ENCODE measurements around the gene TENM3.

Gene TENM3

DNA sequence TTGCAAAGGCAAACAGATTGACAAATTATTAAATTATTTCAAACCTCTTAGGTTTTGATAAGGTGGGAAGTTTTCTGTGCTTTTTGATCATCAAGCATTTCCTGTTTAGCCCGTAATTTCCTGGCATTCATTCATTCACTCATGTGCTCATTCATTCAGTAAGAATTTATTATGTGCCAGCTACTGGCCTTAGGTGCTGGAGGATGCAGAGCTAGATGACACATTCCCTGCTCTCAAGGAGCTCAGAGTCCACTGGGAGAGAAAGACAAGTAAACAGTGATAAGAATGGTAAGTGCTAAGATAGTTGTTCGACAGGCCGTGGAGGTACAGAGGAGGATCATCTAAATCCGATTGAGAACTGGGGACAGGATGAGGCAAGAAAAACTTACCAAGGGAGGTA, 520.9 kb downstream of the TENM3 start:
- no peak for DNase-seq (ENCODE audit: extremely low spot score)
- ChIA-PET POLR2A (interaction anchor here (0.7 kb wide), 1 partner anchor 237 kb away, joined by 3 read pairs; no protein-coding TSS in a partner anchor), CTCF (interaction anchor here (0.9 to 1.5 kb wide), 5 partner anchors 9 to 208 kb away, joined by 3 to 4 read pairs (median 3); no protein-coding TSS in a partner anchor)
- TF ChIP-seq, protein P1, sequence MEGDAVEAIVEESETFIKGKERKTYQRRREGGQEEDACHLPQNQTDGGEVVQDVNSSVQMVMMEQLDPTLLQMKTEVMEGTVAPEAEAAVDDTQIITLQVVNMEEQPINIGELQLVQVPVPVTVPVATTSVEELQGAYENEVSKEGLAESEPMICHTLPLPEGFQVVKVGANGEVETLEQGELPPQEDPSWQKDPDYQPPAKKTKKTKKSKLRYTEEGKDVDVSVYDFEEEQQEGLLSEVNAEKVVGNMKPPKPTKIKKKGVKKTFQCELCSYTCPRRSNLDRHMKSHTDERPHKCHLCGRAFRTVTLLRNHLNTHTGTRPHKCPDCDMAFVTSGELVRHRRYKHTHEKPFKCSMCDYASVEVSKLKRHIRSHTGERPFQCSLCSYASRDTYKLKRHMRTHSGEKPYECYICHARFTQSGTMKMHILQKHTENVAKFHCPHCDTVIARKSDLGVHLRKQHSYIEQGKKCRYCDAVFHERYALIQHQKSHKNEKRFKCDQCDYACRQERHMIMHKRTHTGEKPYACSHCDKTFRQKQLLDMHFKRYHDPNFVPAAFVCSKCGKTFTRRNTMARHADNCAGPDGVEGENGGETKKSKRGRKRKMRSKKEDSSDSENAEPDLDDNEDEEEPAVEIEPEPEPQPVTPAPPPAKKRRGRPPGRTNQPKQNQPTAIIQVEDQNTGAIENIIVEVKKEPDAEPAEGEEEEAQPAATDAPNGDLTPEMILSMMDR (IDR thresholded peaks at IDR 0.05; ENCODE audit: control extremely low read depth, extremely low read depth, low read depth, missing control alignments): no peak

DNA sequence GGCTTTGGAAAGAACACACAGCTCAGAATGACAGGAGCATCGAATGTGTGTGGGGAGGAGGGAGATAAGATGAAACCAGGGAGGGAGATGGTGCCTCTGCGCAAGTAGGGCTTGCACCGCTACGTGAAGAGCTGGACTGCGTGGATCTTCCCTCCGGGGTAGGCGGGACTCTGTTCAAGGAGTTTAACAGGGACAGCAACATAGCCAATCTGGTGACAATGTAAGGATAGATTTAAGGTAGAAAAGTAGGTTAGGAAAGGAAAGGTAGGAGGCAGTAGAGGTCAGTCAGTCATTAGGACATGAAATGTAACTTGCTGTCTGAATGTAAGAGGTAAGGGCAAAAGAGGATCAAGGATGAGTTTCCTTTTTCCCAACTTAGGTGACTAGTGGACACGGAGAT, 521.4 kb downstream of the TENM3 start:
- CTCF ChIA-PET: interaction anchor here (1.1 to 1.5 kb wide), 3 partner anchors 13 to 41 kb away, joined by 3 read pairs; no protein-coding TSS in a partner anchor

DNA sequence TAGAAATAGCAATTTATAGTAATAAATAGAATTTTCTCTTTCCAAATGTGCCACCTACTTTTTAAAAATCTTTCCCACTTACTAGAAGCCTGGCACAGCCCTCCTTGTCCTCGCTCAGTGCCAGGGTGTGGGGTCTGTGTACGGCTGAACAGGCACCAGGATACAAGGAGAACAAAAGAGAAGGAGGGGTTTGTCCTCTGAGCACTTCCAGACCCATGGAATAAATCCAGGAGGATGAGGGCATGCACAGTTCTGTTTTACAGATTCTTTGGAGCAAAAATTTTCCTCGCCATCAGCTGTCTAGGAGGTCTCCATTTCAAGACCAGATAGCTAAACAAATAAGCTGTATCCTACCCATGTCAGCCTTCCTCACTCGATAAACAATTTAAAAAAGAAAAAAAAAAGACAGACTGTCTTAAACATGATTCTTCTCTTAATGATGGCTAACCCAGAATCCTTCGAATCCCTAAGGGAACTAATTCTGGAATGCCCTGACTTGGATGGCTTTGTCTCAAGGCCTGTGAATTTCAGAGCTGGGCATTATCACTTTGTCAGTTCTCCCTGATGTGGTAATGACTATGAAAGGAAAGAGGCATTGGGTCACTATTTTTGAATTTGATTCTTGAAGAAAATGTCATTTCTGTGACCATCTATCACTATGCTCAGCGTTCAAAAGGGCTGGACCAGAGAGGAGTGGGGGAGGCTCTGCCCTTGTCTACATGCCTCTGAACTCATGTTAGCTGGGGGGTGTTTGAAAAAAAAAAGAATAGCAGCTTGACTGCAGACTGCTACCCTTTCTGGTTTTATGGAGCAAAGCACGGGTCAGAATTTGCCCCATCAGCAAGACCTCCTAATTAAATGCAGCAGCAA, 523.0 kb downstream of the TENM3 start:
- ChIA-PET POLR2A (no interaction called here), CTCF (no interaction called here)
- no peak for DNase-seq (ENCODE audit: extremely low spot score)
- TF ChIP-seq, protein P1 (IDR thresholded peaks at IDR 0.05; ENCODE audit: control extremely low read depth, extremely low read depth, low read depth, missing control alignments): no peak

More for the DNA sequence above, 521.4 kb downstream of the TENM3 start:
- TF ChIP-seq, protein P1 (IDR thresholded peaks at IDR 0.05; ENCODE audit: control extremely low read depth, extremely low read depth, low read depth, missing control alignments): no peak
- POLR2A ChIA-PET: no interaction called here
- DNase-seq (ENCODE audit: extremely low spot score): no peak

DNA sequence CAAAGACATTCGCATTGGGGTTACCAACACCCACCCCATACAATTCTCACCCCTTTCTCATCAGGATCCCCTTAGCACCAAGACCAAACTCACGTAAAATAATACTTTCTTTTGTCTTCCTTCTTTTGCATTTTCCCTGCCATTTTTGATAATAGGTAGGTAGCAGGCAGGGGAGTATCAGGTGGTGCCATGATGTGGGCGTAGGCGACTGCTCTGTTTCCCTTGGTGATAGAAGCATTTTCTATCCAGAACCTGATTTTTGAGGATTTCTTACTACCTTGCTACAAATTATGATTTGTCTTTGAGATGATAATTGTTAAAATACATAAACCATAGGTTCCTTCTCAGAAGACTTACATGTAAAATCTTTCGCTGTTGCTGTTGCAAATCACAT, 523.7 kb downstream of the TENM3 start:
- CTCF ChIA-PET: no interaction called here

DNA sequence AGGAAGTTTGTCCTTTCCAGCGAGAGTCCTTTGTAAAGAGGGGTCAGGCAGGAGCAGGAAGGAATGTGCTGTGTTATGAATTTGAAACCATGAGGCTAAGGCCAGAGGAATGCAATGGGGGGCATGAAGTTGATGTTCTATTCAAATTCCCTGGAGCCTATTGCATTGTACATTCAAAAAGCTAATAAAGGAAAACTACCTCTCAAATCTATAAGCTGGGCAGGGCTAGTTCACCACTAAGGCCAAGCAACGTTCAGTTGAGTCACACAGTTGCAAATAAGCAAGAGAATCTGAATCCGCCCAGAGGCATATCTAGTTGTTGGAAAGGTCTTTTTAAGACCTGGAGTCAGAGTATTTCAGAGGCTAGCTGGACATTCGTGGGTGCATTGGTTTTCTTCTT, 525.6 kb downstream of the TENM3 start:
- no peak for DNase-seq (ENCODE audit: extremely low spot score)
- POLR2A ChIA-PET: no interaction called here
- CTCF ChIA-PET: interaction anchor here (1.2 to 1.5 kb wide), 2 partner anchors 9 to 38 kb away, joined by 3 read pairs; no protein-coding TSS in a partner anchor
- TF ChIP-seq, protein P1 (IDR thresholded peaks at IDR 0.05; ENCODE audit: control extremely low read depth, extremely low read depth, low read depth, missing control alignments): no peak

More for the DNA sequence above, 523.7 kb downstream of the TENM3 start:
- POLR2A ChIA-PET: no interaction called here
- TF ChIP-seq, protein P1 (IDR thresholded peaks at IDR 0.05; ENCODE audit: control extremely low read depth, extremely low read depth, low read depth, missing control alignments): no peak
- no peak for DNase-seq (ENCODE audit: extremely low spot score)

DNA sequence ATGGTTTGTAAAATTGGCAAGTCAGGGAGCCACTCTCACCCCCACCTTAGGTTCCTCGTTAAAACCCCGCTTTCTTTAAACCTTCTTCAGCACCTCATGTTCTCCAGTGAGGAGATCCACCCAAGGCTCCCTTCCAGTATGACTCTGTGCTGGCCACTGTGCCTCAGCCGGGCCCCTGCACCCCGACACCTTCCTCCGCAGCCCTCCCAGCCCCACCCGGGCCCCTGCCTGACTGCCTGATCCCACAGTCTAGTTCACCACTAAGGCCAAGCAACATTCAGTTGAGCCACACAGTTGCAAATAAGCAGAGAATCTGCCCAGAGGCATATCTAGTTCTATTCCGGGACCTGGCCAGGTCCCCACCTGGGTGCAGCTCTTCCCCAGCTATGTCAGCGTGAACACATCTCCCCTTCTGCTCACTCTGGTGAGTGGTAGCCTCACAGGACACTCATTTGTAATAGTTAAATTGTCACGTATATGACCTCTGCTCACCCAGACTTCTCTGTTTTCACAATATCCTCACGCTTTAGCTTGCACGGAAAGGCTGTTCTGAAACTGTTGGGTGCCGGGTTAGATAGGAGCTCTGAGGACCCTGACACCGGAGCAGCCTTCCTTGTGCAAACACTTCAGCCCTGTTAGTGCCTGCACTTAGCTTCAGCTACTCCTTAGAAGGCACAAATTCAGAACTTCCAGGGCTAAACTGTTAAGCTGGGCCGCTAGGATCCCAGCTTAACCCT, 527.2 kb downstream of the TENM3 start:
- POLR2A ChIA-PET: no interaction called here
- no peak for DNase-seq (ENCODE audit: extremely low spot score)
- TF ChIP-seq, protein P1 (IDR thresholded peaks at IDR 0.05; ENCODE audit: control extremely low read depth, extremely low read depth, low read depth, missing control alignments): no peak
- CTCF ChIA-PET: no interaction called here

All from GM10248 (cell line).